GM23248 (cell line): ENCODE data around the gene OR5A1.

ENCODE experiments used
- EZH2 ChIP-seq: fragments of 200-600 bp; sonication (generic); IDR thresholded peaks from 2 replicates; pipeline ENCODE4 v1.6.1; 2018; ENCODE audit warnings: antibody characterized with exemption, mild to moderate bottlenecking; ENCODE audit not compliant: insufficient read depth, poor library complexity, severe bottlenecking
- EZH2phosphoT487 ChIP-seq: fragments of 200-600 bp; sonication (generic); IDR thresholded peaks from 2 replicates; pipeline ENCODE4 v1.6.1; 2018; ENCODE audit warnings: antibody characterized with exemption, moderate library complexity, mild to moderate bottlenecking, low read depth; ENCODE audit not compliant: insufficient read depth

- TF ChIP-seq EZH2: no peak
- no peak for TF ChIP-seq EZH2phosphoT487
Observed at GRCh38 chr11:59475176-59475575, 38.9 kb downstream of the OR5A1 start.
